Loucy (cell line): Measurements from ENCODE around the gene NLRP8.

Source experiments
- H2AFZ ChIP-seq: fragments of 200-600 bp; sonication (generic); 2 replicates; pipeline ENCODE4 v1.6.0; 2016; ENCODE audit warnings: antibody characterized with exemption, mild to moderate bottlenecking, low read length, moderate library complexity
- H3F3A ChIP-seq: fragments of 200-600 bp; 2 replicates; pipeline ENCODE4 v1.6.0; 2016; ENCODE audit warnings: antibody characterized with exemption, low read depth, mild to moderate bottlenecking
- H3K27me3 ChIP-seq: fragments of 200-600 bp; sonication (generic); 2 replicates; pipeline ENCODE4 v1.6.1; 2014; ENCODE audit warnings: low read length, mild to moderate bottlenecking; ENCODE audit not compliant: insufficient read depth, poor library complexity, severe bottlenecking
- H3K36me3 ChIP-seq: fragments of 200-600 bp; sonication (generic); 2 replicates; pipeline ENCODE4 v1.6.1; 2016; ENCODE audit warnings: low read length; ENCODE audit not compliant: insufficient read depth
- H3K4me1 ChIP-seq: fragments of 200-600 bp; sonication (generic); 2 replicates; pipeline ENCODE4 v1.5.1; 2014; ENCODE audit warnings: low read length, mild to moderate bottlenecking; ENCODE audit not compliant: insufficient read depth, poor library complexity, severe bottlenecking
- H3K4me2 ChIP-seq: fragments of 200-600 bp; sonication (generic); 2 replicates; pipeline ENCODE4 v1.6.0; 2014; ENCODE audit warnings: antibody characterized with exemption, low read length, low read depth, mild to moderate bottlenecking; ENCODE audit not compliant: poor library complexity, severe bottlenecking
- H3K4me3 ChIP-seq: fragments of 200-600 bp; sonication (generic); 2 replicates; pipeline ENCODE4 v1.5.1; 2014; ENCODE audit warnings: low read length, mild to moderate bottlenecking, mixed read lengths; ENCODE audit not compliant: poor library complexity, severe bottlenecking
- H3K79me2 ChIP-seq: fragments of 200-600 bp; sonication (generic); 2 replicates; pipeline ENCODE4 v1.6.1; 2014; ENCODE audit warnings: low read length; ENCODE audit not compliant: insufficient read depth
- H3K9ac ChIP-seq: fragments of 200-600 bp; sonication (generic); 2 replicates; pipeline ENCODE4 v1.6.0; 2014; ENCODE audit warnings: mild to moderate bottlenecking, low read depth, low read length, moderate library complexity; ENCODE audit not compliant: poor library complexity, severe bottlenecking
- H3K9me2 ChIP-seq: fragments of 200-600 bp; sonication (generic); replicated peaks from 2 replicates; pipeline ENCODE4 v1.6.1; 2016; ENCODE audit warnings: low read depth, low read length, mixed read lengths
- H3K9me3 ChIP-seq: fragments of 200-600 bp; sonication (generic); 2 replicates; pipeline ENCODE4 v1.6.1; 2014; ENCODE audit warnings: mild to moderate bottlenecking, antibody characterized with exemption, low read length, low read depth; ENCODE audit not compliant: insufficient read depth
- H4K20me1 ChIP-seq: fragments of 200-600 bp; sonication (generic); 2 replicates; pipeline ENCODE4 v1.6.0; 2014; ENCODE audit warnings: antibody characterized with exemption, low read length, mild to moderate bottlenecking; ENCODE audit not compliant: insufficient read depth, poor library complexity, severe bottlenecking
- CTCF ChIP-seq: fragments of 200-600 bp; sonication (generic); conservative IDR thresholded peaks from 2 replicates; pipeline ENCODE4 v1.5.1; 2014; ENCODE audit warnings: mild to moderate bottlenecking, antibody characterized with exemption, low read length
- EZH2phosphoT487 ChIP-seq: fragments of 200-600 bp; IDR thresholded peaks from 2 replicates; pipeline ENCODE4 v1.6.1; 2018; ENCODE audit warnings: antibody characterized with exemption, mild to moderate bottlenecking, moderate library complexity, borderline replicate concordance

Gene NLRP8

GRCh38 chr19:55959996-55960675 lies 12.5 kb downstream of the NLRP8 start:
- Histone ChIP-seq H3K9me2 (no peaks in the 10 kb centered on the region), H3K9ac (no peak overlapping the region), H3K27me3 (no peaks in the 10 kb centered on the region), H2AFZ (no peak overlapping the region), H3K4me1 (no peaks in the 10 kb centered on the region), H3K36me3 (no peaks in the 10 kb centered on the region), H3K4me3 (no peak overlapping the region), H3K9me3 (peaks cover 6% of the 10 kb centered on the region; the same call in 1 of the 2 replicates), H4K20me1 (no peaks in the 10 kb centered on the region), H3K4me2 (no peak overlapping the region), H3F3A (no peaks in the 10 kb centered on the region), H3K79me2 (no peaks in the 10 kb centered on the region)
- no peak for TF ChIP-seq CTCF
- no peak for TF ChIP-seq EZH2phosphoT487

- Histone ChIP-seq H3F3A (no peaks in the 10 kb centered on the region), H3K4me1 (no peaks in the 10 kb centered on the region), H3K36me3 (no peaks in the 10 kb centered on the region), H2AFZ (no peak overlapping the region), H3K9me3 (peaks cover 3% of the 10 kb centered on the region; the same call in 1 of the 2 replicates), H3K9ac (no peak overlapping the region), H3K4me2 (no peak overlapping the region), H3K79me2 (no peaks in the 10 kb centered on the region), H3K4me3 (no peak overlapping the region), H4K20me1 (no peaks in the 10 kb centered on the region), H3K9me2 (no peaks in the 10 kb centered on the region), H3K27me3 (no peaks in the 10 kb centered on the region)
- no peak for TF ChIP-seq EZH2phosphoT487
- no peak for TF ChIP-seq CTCF
These were observed 14.6 kb downstream of the NLRP8 start for GRCh38 chr19:55962186-55962585.

GRCh38 chr19:55973982-55974381 lies 26.4 kb downstream of the NLRP8 start:
- H3K36me3 ChIP-seq, result no peaks in the 10 kb centered on the region
- H3K9me3 ChIP-seq, result peaks cover 5% of the 10 kb centered on the region; the same call in 1 of the 2 replicates
- TF ChIP-seq CTCF (no peak), EZH2phosphoT487 (no peak)
- no peak overlapping the region for H3K9ac ChIP-seq
- H3F3A ChIP-seq, result no peaks in the 10 kb centered on the region
- H3K4me3 ChIP-seq, result no peak overlapping the region
- H4K20me1 ChIP-seq, result no peaks in the 10 kb centered on the region
- no peaks in the 10 kb centered on the region for H3K9me2 ChIP-seq
- no peaks in the 10 kb centered on the region for H3K4me1 ChIP-seq
- H2AFZ ChIP-seq, result no peak overlapping the region
- no peaks in the 10 kb centered on the region for H3K27me3 ChIP-seq
- H3K4me2 ChIP-seq, result no peak overlapping the region
- H3K79me2 ChIP-seq, result no peaks in the 10 kb centered on the region
